Keratinocyte (primary cell): ENCODE results near the gene CFAP92.
A peak's percentile ranks its signal among the peaks of the same experiment; 100 is the strongest.

Experiments
- CTCF ChIP-seq, 3 experiments: IDR thresholded peaks in 1 of 3; conservative IDR thresholded peaks in 1 of 3; optimal IDR thresholded peaks in 1 of 3; 2 replicates in 2 of 3; 3 replicates in 1 of 3; pipeline versions ENCODE3 to v1.5.1; 2011; ENCODE audit warnings: low read length in 3 of 3, mild to moderate bottlenecking in 3 of 3, moderate library complexity in 2 of 3, control low read depth in 1 of 3, inconsistent platforms in 1 of 3; ENCODE audit not compliant: insufficient read depth in 2 of 3; ENCODE audit errors: extremely low read depth in 1 of 3
- EZH2 ChIP-seq: IDR thresholded peaks from one replicate; pipeline ENCODE4 v1.6.1; 2012; ENCODE audit warnings: inconsistent platforms, mild to moderate bottlenecking, low read length, moderate library complexity

DNA sequence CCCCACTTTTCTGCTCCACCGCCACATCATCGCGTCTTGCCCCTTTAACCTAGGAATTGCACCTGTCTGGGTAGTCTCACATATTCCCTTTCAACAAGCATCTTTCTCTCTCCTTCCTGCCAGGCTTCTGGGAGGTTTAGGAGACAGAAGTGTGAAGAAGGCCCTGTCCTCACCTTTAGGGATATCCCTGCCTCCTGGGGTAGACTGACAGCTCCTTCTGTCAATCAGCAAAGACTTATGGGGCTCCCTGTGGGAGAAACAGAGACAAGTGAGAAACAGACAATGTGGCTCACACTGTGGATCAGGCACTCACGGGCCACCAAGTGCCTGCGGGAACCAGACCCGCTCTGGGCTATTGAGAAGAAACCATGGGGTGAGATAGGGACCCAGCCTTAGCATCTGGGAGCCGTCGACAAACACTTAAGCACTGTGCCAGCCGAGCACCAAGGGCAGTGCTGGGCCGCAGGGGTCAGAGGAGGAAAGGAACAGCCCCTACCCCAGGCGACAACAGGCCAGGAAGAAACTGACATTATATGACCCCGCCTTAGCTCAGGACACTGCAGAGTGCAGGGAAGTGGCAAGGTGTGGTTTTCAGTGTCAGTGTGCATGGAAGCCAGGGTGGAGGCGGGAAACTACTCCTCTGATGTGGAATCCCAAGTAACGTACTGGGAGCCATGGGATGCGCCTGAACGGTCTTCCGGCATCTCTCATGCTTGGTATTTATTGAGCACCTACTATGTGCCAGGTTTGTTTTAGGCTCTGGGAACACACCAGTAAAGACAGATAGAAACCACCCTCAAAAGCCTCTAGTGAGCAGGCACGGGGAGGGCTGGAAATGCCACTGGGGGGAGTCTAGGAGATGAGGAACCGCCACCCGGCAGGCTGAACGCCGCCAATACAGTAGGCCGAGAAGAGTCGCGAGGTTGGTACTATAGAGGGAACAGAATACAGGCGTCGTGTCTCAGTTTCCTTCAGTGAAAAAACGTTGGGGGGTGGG lies 9.0 kb upstream of the CFAP92 start:
- TF ChIP-seq CTCF (optimal IDR thresholded peaks at IDR 0.05 in 1 of 3, IDR thresholded peaks at IDR 0.05 in 1 of 3, conservative IDR thresholded peaks at IDR 0.05 in 1 of 3; ENCODE audit: extremely low read depth in 1 of 3, insufficient read depth in 2 of 3, low read length in 3 of 3) (no peak), EZH2 (peak; percentile 63)
